ENCODE results near the gene AIDA. TPM values are rescaled to one million over a fixed set of nuclear protein-coding genes. Genes with fewer than 3 reads are reported as not detected.

AIDA gene
- total RNA-seq, 1 experiment from 2014 or later, result 73.1 TPM

GRCh38 chr1:222622765-222623164 is 89.5 kb downstream of the AIDA start:
- in situ Hi-C loops (cut with HindIII; ENCODE audit: low pct_unique_long_range_greater_than_20kb, low sequenced_read_pairs), result loop anchor here (5.0 kb wide), 1 partner anchor 35 kb away; the partner anchor contains the start of gene TAF1A
- CTCF ChIA-PET, result no interaction called here
- H3K4me1 ChIP-seq (ENCODE audit: control insufficient read depth, insufficient read depth, low read length), result peaks cover 9% of the 10 kb centered on the region
- no peak overlapping the region for H3K4me3 ChIP-seq (ENCODE audit: low read depth in 2 of 2, low read length in 2 of 2)
- H3K36me3 ChIP-seq (ENCODE audit: control insufficient read depth, insufficient read depth, low read length), result peaks cover 5% of the 10 kb centered on the region
- no peaks in the 10 kb centered on the region for H3K27me3 ChIP-seq (ENCODE audit: control insufficient read depth, insufficient read depth, low read length)
- H3K9me3 ChIP-seq (ENCODE audit: control insufficient read depth, insufficient read depth, low read depth, low read length), result no peaks in the 10 kb centered on the region
- no TSS peak for BruUV-seq (replicated peaks)
- TF ChIP-seq SIN3A (IDR thresholded peaks at IDR 0.05; ENCODE audit: borderline replicate concordance, insufficient read depth, low read depth, low read length), result no peak
- no peak for TF ChIP-seq TCF7L2 (IDR thresholded peaks at IDR 0.05; ENCODE audit: low read depth, low read length)
- ATAC-seq (no peak), DNase-seq (ENCODE audit: low read depth, low spot score) (no peak)
- H3K27ac ChIP-seq (ENCODE audit: low read length), result no peak overlapping the region
- intact Hi-C loops (cut with micrococcal nuclease; ENCODE audit: unreplicated experiment), result no loop called here
- POLR2A ChIA-PET, result no interaction called here

DNA sequence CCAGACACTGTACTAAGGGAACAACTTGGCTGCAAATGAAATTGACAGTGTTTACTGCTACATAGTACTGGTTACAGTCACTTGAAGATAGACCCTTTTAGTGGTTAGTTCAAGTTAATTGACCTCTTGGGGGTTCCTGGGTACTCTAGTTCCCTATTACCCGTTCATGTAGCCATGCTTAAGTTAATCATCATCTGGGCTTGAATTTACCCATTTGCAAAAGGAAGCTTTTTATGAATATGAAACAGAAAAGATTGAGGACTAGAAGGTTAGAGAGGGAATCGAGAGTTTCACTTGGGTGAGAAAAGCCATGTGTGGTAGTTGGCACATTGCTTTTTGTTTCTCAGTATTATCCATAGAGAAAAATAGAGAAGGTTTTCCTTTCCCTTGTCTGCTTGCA is 91.7 kb downstream of the AIDA start:
- no TSS peak for BruUV-seq (replicated peaks)
- ChIA-PET CTCF (interaction anchor here (1.3 kb wide), 1 partner anchor 14 kb away, joined by 4 read pairs; no protein-coding TSS in a partner anchor), POLR2A (no interaction called here)
- intact Hi-C loops (cut with micrococcal nuclease; ENCODE audit: unreplicated experiment) (no loop called here), in situ Hi-C loops (cut with HindIII; ENCODE audit: low pct_unique_long_range_greater_than_20kb, low sequenced_read_pairs) (loop anchor here (5.0 kb wide), 1 partner anchor 33 kb away; the partner anchor contains the start of gene TAF1A)
- H3K9me3 ChIP-seq (ENCODE audit: control insufficient read depth, insufficient read depth, low read depth, low read length), result no peaks in the 10 kb centered on the region
- H3K36me3 ChIP-seq (ENCODE audit: control insufficient read depth, insufficient read depth, low read length), result peaks cover 5% of the 10 kb centered on the region
- no peak overlapping the region for H3K4me3 ChIP-seq (ENCODE audit: low read depth in 2 of 2, low read length in 2 of 2)
- TF ChIP-seq SIN3A (IDR thresholded peaks at IDR 0.05; ENCODE audit: borderline replicate concordance, insufficient read depth, low read depth, low read length) (no peak), TCF7L2 (IDR thresholded peaks at IDR 0.05; ENCODE audit: low read depth, low read length) (no peak), POLR2AphosphoS5 (IDR thresholded peaks at IDR 0.05; ENCODE audit: low read depth, low read length) (no peak)
- TF ChIP-seq, protein P1, sequence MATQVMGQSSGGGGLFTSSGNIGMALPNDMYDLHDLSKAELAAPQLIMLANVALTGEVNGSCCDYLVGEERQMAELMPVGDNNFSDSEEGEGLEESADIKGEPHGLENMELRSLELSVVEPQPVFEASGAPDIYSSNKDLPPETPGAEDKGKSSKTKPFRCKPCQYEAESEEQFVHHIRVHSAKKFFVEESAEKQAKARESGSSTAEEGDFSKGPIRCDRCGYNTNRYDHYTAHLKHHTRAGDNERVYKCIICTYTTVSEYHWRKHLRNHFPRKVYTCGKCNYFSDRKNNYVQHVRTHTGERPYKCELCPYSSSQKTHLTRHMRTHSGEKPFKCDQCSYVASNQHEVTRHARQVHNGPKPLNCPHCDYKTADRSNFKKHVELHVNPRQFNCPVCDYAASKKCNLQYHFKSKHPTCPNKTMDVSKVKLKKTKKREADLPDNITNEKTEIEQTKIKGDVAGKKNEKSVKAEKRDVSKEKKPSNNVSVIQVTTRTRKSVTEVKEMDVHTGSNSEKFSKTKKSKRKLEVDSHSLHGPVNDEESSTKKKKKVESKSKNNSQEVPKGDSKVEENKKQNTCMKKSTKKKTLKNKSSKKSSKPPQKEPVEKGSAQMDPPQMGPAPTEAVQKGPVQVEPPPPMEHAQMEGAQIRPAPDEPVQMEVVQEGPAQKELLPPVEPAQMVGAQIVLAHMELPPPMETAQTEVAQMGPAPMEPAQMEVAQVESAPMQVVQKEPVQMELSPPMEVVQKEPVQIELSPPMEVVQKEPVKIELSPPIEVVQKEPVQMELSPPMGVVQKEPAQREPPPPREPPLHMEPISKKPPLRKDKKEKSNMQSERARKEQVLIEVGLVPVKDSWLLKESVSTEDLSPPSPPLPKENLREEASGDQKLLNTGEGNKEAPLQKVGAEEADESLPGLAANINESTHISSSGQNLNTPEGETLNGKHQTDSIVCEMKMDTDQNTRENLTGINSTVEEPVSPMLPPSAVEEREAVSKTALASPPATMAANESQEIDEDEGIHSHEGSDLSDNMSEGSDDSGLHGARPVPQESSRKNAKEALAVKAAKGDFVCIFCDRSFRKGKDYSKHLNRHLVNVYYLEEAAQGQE (IDR thresholded peaks at IDR 0.05; ENCODE audit: insufficient read depth in 1 of 2, low read depth in 2 of 2, low read length in 1 of 2), result no peak
- TF ChIP-seq, protein P2, sequence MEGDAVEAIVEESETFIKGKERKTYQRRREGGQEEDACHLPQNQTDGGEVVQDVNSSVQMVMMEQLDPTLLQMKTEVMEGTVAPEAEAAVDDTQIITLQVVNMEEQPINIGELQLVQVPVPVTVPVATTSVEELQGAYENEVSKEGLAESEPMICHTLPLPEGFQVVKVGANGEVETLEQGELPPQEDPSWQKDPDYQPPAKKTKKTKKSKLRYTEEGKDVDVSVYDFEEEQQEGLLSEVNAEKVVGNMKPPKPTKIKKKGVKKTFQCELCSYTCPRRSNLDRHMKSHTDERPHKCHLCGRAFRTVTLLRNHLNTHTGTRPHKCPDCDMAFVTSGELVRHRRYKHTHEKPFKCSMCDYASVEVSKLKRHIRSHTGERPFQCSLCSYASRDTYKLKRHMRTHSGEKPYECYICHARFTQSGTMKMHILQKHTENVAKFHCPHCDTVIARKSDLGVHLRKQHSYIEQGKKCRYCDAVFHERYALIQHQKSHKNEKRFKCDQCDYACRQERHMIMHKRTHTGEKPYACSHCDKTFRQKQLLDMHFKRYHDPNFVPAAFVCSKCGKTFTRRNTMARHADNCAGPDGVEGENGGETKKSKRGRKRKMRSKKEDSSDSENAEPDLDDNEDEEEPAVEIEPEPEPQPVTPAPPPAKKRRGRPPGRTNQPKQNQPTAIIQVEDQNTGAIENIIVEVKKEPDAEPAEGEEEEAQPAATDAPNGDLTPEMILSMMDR (IDR thresholded peaks at IDR 0.05), result no peak
- no peaks in the 10 kb centered on the region for H3K27me3 ChIP-seq (ENCODE audit: control insufficient read depth, insufficient read depth, low read length)
- ATAC-seq (no peak), DNase-seq (ENCODE audit: low read depth, low spot score) (no peak)
- no peak overlapping the region for H3K27ac ChIP-seq (ENCODE audit: low read length)
- H3K4me1 ChIP-seq (ENCODE audit: control insufficient read depth, insufficient read depth, low read length), result peaks cover 16% of the 10 kb centered on the region

- no peaks in the 10 kb centered on the region for H3K9me3 ChIP-seq (ENCODE audit: control insufficient read depth, insufficient read depth, low read depth, low read length)
- no peak for TF ChIP-seq POLR2AphosphoS5 (IDR thresholded peaks at IDR 0.05; ENCODE audit: low read depth, low read length)
- TF ChIP-seq, protein P2 (IDR thresholded peaks at IDR 0.05), result no peak
- TF ChIP-seq TCF7L2 (IDR thresholded peaks at IDR 0.05; ENCODE audit: low read depth, low read length), result no peak
- TF ChIP-seq SIN3A (IDR thresholded peaks at IDR 0.05; ENCODE audit: borderline replicate concordance, insufficient read depth, low read depth, low read length), result no peak; the same call in 1 of the 2 replicates
- TF ChIP-seq, protein P1 (IDR thresholded peaks at IDR 0.05; ENCODE audit: insufficient read depth in 1 of 2, low read depth in 2 of 2, low read length in 1 of 2), result no peak
- H3K4me1 ChIP-seq (ENCODE audit: control insufficient read depth, insufficient read depth, low read length), result peaks cover 16% of the 10 kb centered on the region
- intact Hi-C loops (cut with micrococcal nuclease; ENCODE audit: unreplicated experiment), result no loop called here
- in situ Hi-C loops (cut with HindIII; ENCODE audit: low pct_unique_long_range_greater_than_20kb, low sequenced_read_pairs), result no loop called here
- H3K27ac ChIP-seq (ENCODE audit: low read length), result peak overlapping the region; percentile 49
- CTCF ChIA-PET, result interaction anchor here (0.8 kb wide), 1 partner anchor 15 kb away, joined by 3 read pairs; no protein-coding TSS in a partner anchor
- peaks cover under 1% of the 10 kb centered on the region; the same call in 1 of the 2 replicates for H3K27me3 ChIP-seq (ENCODE audit: control insufficient read depth, insufficient read depth, low read length)
- no peak for DNase-seq (ENCODE audit: low read depth, low spot score)
- TSS peak; percentile 61 for BruUV-seq (replicated peaks)
- peak overlapping the region; percentile 82 to 88 for H3K4me3 ChIP-seq (ENCODE audit: low read depth in 2 of 2, low read length in 2 of 2)
- ATAC-seq, result peak; percentile 68
- POLR2A ChIA-PET, result no interaction called here
- H3K36me3 ChIP-seq (ENCODE audit: control insufficient read depth, insufficient read depth, low read length), result peaks cover 5% of the 10 kb centered on the region
Observed at GRCh38 chr1:222618880-222619596, 93.3 kb downstream of the AIDA start.

Measured in Panc1 (cell line).